C1 segment of cervical spinal cord (tissue), 14 donors: ENCODE measurements around the gene IER5.

ENCODE experiments used
- DNase-seq, 14 donors: peaks; one replicate each; lab custom pipeline; 2025; lab: John Stamatoyannopoulos, UW

The IER5 gene

GRCh38 chr1:181134543-181135436, 46.3 kb downstream of the IER5 start:
- peak in 2 of 14 donors; percentile 18 to 41 for DNase-seq

DNA sequence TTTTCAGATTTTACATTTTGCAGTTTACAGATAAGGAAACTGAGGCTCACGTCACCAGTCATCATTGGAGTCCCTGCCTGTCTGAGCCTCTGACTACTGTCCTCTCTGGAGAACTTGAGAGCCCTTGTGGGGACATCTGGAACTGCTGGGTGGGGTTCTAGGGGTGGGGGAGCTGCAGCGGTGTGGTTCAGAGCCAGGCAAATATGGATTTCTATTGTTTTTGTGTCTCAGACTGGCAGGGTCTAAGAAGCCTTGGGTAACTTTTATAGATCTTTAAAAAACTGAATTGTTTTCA, 46.9 kb downstream of the IER5 start:
- DNase-seq = no peak

DNA sequence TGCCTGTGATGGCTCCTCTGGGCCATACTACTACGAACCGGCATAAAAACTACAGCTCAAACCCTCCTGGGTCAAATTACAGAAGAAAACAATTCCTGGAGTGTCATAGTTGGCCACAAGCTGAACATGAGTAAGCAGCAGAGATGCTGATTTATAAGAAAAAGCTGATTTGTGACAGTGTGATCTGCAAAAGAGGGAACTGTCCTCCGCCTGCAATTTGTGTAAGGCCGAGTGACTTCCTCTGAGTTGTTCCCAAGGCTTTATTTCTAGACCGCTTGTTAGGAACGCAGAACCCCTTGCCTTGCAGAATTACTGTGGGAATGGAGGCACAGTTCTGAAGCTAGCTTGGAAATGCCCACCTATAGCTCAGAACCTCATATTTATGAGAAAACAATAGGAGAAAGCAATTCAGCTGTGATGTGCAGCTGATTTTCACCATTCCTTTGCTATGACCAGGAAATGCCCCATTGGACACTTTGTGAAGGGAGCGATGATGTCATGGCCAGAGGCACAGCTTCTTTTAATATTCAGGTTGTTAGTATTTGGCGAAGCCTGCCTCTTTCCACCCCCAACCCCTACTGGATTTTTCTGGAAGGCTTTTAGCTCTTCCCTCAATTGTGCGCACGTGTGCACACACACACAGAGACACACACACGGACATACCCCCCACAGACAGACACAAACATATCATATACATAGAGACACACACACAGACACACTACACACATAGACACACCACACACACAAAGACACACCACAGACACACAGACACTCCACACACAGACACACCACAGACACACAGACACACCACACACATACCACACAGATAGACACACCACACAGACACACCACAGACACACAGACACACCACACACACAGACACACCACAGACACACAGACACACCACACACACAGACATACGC, 47.6 kb downstream of the IER5 start:
- peak in 2 of 14 donors; percentile 16 to 18 for DNase-seq

GRCh38 chr1:181136738-181137122, 48.2 kb downstream of the IER5 start:
- DNase-seq = no peak

- no peak for DNase-seq
Measured at GRCh38 chr1:181137217-181137743, 48.8 kb downstream of the IER5 start.

- DNase-seq = no peak
Measured at GRCh38 chr1:181139631-181140061, 51.1 kb downstream of the IER5 start.

GRCh38 chr1:181140398-181140797, 51.9 kb downstream of the IER5 start:
- DNase-seq = no peak

DNA sequence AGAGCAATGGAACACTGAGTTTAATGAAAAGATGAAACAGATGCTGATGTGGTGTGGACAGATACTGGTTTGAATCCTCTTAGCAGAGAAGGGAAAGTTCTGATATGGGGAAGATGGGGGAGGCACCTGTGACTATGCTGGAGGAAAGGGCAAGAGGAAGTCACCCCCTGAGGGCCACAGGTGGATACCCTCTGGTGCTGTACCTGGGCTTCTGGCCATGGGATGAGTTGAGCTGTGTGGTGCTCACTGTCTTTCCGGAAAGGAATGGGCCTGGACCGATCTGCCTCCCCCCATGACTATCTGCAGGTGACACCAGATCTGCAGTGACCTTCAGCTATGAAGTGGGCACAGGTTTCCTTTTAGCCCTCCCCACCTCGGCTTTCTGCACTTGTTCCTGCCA, 52.4 kb downstream of the IER5 start:
- DNase-seq = no peak

GRCh38 chr1:181141431-181141910, 53.0 kb downstream of the IER5 start:
- DNase-seq = peak in 3 of 14 donors; percentile 35 to 71 (median 57)
